PC-9 (cell line): ENCODE results near the gene ZNF692.

Source experiments
- EZH2 ChIP-seq: fragments of 200-600 bp; sonication (generic); IDR thresholded peaks from 2 replicates; pipeline ENCODE4 v1.8.0; 2017; ENCODE audit warnings: antibody characterized with exemption, low read depth
- TF ChIP-seq, protein P1 (sequence below): fragments of 200-600 bp; sonication (generic); conservative IDR thresholded peaks from 2 replicates; pipeline ENCODE4 v1.6.1; 2017; ENCODE audit warnings: mixed run types, antibody characterized with exemption, mild to moderate bottlenecking, moderate library complexity

DNA sequence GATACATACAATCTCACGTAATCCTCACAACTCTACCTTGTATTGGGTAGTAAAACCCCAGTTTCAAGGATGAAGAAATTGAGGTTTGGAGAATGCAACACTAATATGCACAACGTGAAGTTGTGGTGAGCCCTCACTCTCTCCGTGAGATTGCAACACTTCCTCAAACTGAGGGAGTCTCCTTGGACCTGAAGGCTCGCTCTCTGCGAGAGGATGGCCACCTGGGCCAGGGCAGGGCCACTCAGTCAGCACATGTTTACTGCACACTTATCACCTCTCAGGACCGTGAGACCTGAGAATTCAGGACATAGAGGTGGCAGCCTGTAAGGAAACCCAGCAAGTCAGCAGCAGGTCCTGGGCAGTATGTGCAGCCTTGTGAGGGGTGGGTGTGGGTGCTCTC, 41.8 kb downstream of the ZNF692 start:
- TF ChIP-seq, protein P1, sequence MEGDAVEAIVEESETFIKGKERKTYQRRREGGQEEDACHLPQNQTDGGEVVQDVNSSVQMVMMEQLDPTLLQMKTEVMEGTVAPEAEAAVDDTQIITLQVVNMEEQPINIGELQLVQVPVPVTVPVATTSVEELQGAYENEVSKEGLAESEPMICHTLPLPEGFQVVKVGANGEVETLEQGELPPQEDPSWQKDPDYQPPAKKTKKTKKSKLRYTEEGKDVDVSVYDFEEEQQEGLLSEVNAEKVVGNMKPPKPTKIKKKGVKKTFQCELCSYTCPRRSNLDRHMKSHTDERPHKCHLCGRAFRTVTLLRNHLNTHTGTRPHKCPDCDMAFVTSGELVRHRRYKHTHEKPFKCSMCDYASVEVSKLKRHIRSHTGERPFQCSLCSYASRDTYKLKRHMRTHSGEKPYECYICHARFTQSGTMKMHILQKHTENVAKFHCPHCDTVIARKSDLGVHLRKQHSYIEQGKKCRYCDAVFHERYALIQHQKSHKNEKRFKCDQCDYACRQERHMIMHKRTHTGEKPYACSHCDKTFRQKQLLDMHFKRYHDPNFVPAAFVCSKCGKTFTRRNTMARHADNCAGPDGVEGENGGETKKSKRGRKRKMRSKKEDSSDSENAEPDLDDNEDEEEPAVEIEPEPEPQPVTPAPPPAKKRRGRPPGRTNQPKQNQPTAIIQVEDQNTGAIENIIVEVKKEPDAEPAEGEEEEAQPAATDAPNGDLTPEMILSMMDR: no peak
- no peak for TF ChIP-seq EZH2
